ENCODE results near the gene ZNF565.

GRCh38 chr19:36221474-36221873 is 7.0 kb upstream of the ZNF565 start:
- TF ChIP-seq CTCF (IDR thresholded peaks at IDR 0.05; ENCODE audit: low read depth, low read length), result no peak
- TF ChIP-seq POLR2A (IDR thresholded peaks at IDR 0.05; ENCODE audit: extremely low read depth, insufficient read length), result no peak
- TF ChIP-seq MYC (IDR thresholded peaks at IDR 0.05; ENCODE audit: low read depth, low read length), result no peak
- no peak for TF ChIP-seq MAX (IDR thresholded peaks at IDR 0.05; ENCODE audit: low read depth, low read length)

Measured in NB4 (cell line).